IMR-90 (cell line): ENCODE measurements around the gene OR10R2.

Experiments
- CTCF ChIP-seq: conservative IDR thresholded peaks from 2 replicates; pipeline ENCODE4 v1.5.1; 2012; ENCODE audit warnings: mild to moderate bottlenecking, low read depth, low read length, improper control_type of control experiment
- MAZ ChIP-seq: IDR thresholded peaks from 2 replicates; pipeline ENCODE4 v1.6.1; 2012; ENCODE audit warnings: low read depth, mild to moderate bottlenecking, low read length, improper control_type of control experiment, moderate library complexity, borderline replicate concordance
- USF2 ChIP-seq: fragments of 150-350 bp; IDR thresholded peaks from 2 replicates; pipeline ENCODE4 v1.6.1; 2017; ENCODE audit warnings: mild to moderate bottlenecking, antibody characterized with exemption, low read length, low read depth

DNA sequence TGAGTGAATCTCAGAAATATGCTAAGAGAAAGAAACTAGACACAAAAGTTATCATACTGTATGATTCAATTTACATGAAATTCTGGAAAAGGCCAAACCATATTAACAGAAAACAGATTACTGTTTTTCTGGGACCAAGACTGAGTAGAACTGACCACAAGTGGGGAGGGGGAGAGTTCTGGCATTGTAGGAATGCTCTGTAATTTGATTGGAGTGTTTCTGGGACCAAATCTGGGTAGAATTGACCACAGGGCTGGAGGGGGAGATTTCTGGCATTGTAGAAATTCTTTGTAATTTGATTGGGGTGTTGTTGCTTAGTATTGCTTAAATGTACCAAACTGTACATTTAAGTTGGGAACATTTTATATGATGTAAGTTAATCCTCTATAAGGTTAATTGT, 13.8 kb upstream of the OR10R2 start:
- no peak for TF ChIP-seq CTCF
- no peak for TF ChIP-seq USF2
- no peak for TF ChIP-seq MAZ
